Suprapubic skin (tissue), 4 donors: ENCODE measurements around the gene ERBB4.

Experiments
- EP300 ChIP-seq: sonication (generic); formaldehyde crosslinking; IDR thresholded peaks from one replicate; pipeline ENCODE4 v1.6.1; 2017; ENCODE audit warnings: antibody characterized with exemption
- POLR2A ChIP-seq, 2 donors: fragments of 450-650 bp; IDR thresholded peaks; one replicate each; pipeline ENCODE4 v1.6.1; 2017; ENCODE audit warnings: antibody characterized with exemption in 2 of 2, mild to moderate bottlenecking in 2 of 2, moderate library complexity in 2 of 2
- POLR2AphosphoS5 ChIP-seq, 3 donors: sonication (generic); formaldehyde crosslinking; IDR thresholded peaks; one replicate each; pipeline ENCODE4 v1.6.1; 2017; ENCODE audit warnings: antibody characterized with exemption in 3 of 3
- TF ChIP-seq, protein P1 (sequence below), 2 donors: fragments of 200-600 bp in 1 of 2; fragments of 450-650 bp in 1 of 2; sonication (generic) in 1 of 2; IDR thresholded peaks; one replicate each; pipeline ENCODE4 v1.5.1; 2016 to 2019; ENCODE audit warnings: antibody characterized with exemption in 2 of 2, mild to moderate bottlenecking in 1 of 2, moderate library complexity in 1 of 2

DNA sequence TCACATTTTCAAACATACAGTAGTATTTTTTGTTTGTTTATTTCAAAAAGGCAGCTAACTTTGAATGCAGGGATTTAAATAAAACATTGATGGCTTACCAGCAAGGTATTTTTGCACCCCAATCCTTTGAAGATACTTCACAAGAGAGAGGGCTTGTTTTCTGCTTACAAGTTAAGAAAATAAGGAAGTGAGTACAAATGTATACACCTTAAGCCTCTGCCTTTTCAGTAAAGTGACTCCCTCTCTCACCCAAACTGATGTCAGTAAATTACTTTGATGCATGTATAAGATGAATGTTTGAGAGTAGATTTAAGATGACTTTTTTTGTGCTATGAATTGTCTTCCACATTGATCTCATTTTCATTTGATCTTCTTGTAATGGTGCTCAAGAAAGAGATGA lies 1162.2 kb downstream of the ERBB4 start:
- TF ChIP-seq, protein P1, sequence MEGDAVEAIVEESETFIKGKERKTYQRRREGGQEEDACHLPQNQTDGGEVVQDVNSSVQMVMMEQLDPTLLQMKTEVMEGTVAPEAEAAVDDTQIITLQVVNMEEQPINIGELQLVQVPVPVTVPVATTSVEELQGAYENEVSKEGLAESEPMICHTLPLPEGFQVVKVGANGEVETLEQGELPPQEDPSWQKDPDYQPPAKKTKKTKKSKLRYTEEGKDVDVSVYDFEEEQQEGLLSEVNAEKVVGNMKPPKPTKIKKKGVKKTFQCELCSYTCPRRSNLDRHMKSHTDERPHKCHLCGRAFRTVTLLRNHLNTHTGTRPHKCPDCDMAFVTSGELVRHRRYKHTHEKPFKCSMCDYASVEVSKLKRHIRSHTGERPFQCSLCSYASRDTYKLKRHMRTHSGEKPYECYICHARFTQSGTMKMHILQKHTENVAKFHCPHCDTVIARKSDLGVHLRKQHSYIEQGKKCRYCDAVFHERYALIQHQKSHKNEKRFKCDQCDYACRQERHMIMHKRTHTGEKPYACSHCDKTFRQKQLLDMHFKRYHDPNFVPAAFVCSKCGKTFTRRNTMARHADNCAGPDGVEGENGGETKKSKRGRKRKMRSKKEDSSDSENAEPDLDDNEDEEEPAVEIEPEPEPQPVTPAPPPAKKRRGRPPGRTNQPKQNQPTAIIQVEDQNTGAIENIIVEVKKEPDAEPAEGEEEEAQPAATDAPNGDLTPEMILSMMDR (IDR thresholded peaks at IDR 0.05): no peak
- TF ChIP-seq POLR2AphosphoS5 (IDR thresholded peaks at IDR 0.05) (no peak), POLR2A (IDR thresholded peaks at IDR 0.05) (no peak), EP300 (no peak)
